ENCODE measurements around the gene IL17RB.

IL17RB gene

GRCh38 chr3:53837331-53837730, 9.0 kb upstream of the IL17RB start:
- H3K4ac ChIP-seq (ENCODE audit: low read length), result no peak overlapping the region
- H3K36me3 ChIP-seq (replicated peaks in 1 of 2; ENCODE audit: control insufficient read depth in 2 of 2, insufficient read depth in 2 of 2, low read length in 2 of 2), result peaks cover 2 to 6% of the 10 kb centered on the region in 2 donors
- no peaks in the 10 kb centered on the region for H3K27me3 ChIP-seq (ENCODE audit: control insufficient read depth in 3 of 3, insufficient read depth in 3 of 3, low read depth in 1 of 3, low read length in 3 of 3)
- no peaks in the 10 kb centered on the region for H3K9me3 ChIP-seq (replicated peaks in 1 of 2; ENCODE audit: control insufficient read depth in 2 of 2, insufficient read depth in 1 of 2, low read depth in 1 of 2, low read length in 2 of 2)
- H3K4me2 ChIP-seq (ENCODE audit: insufficient read depth, low read length, poor library complexity, severe bottlenecking), result no peak overlapping the region
- no peak overlapping the region for H2BK15ac ChIP-seq (ENCODE audit: low read length)
- no peak overlapping the region for H2BK5ac ChIP-seq (ENCODE audit: low read length)
- H3K14ac ChIP-seq (ENCODE audit: low read length), result no peak overlapping the region
- H3K9ac ChIP-seq (ENCODE audit: low read depth, low read length, poor library complexity), result no peak overlapping the region
- H3K79me1 ChIP-seq (ENCODE audit: low read depth, low read length), result no peaks in the 10 kb centered on the region
- no peak overlapping the region for H2AK5ac ChIP-seq (ENCODE audit: low read depth, low read length)
- WGBS, 2 donors (ENCODE audit: extremely low coverage in 2 of 2, insufficient read length in 2 of 2, insufficient replicate concordance in 1 of 2), result no CpG with 5 or more reads among the region's 10 CpGs
- no peak overlapping the region for H2AFZ ChIP-seq (ENCODE audit: low read length)
- H4K8ac ChIP-seq (ENCODE audit: low read depth, low read length), result no peak overlapping the region
- H3K23ac ChIP-seq (ENCODE audit: low read depth, low read length, poor library complexity), result no peak overlapping the region
- no peak overlapping the region for H3K18ac ChIP-seq (ENCODE audit: low read length)
- no peak for DNase-seq (ENCODE audit: low spot score)
- no peak overlapping the region for H4K91ac ChIP-seq (ENCODE audit: low read depth, low read length, poor library complexity)
- H3K27ac ChIP-seq (replicated peaks; ENCODE audit: low read length), result no peak overlapping the region
- no peak overlapping the region for H2BK120ac ChIP-seq (ENCODE audit: low read depth, low read length)
- no peak overlapping the region for H2BK12ac ChIP-seq (ENCODE audit: low read length)
- no peak overlapping the region for H3K4me3 ChIP-seq (ENCODE audit: low read length in 2 of 2)
- H3K4me1 ChIP-seq (ENCODE audit: control insufficient read depth in 2 of 2, insufficient read depth in 1 of 2, low read depth in 1 of 2, low read length in 2 of 2), result no peaks in the 10 kb centered on the region

GRCh38 chr3:53841296-53841695, 5.1 kb upstream of the IL17RB start:
- Histone ChIP-seq H2BK5ac (ENCODE audit: low read length) (no peak overlapping the region), H4K91ac (ENCODE audit: low read depth, low read length, poor library complexity) (no peak overlapping the region), H2BK12ac (ENCODE audit: low read length) (no peak overlapping the region), H3K4ac (ENCODE audit: low read length) (no peak overlapping the region), H3K4me2 (ENCODE audit: insufficient read depth, low read length, poor library complexity, severe bottlenecking) (no peak overlapping the region), H3K4me1 (ENCODE audit: control insufficient read depth in 2 of 2, insufficient read depth in 1 of 2, low read depth in 1 of 2, low read length in 2 of 2) (peaks cover 0 to 14% of the 10 kb centered on the region in 2 donors), H2AFZ (ENCODE audit: low read length) (no peak overlapping the region), H3K23ac (ENCODE audit: low read depth, low read length, poor library complexity) (no peak overlapping the region), H3K14ac (ENCODE audit: low read length) (no peak overlapping the region), H3K9ac (ENCODE audit: low read depth, low read length, poor library complexity) (no peak overlapping the region), H2BK15ac (ENCODE audit: low read length) (no peak overlapping the region), H3K4me3 (ENCODE audit: low read length in 2 of 2) (no peak overlapping the region), H2BK120ac (ENCODE audit: low read depth, low read length) (no peak overlapping the region), H3K9me3 (replicated peaks in 1 of 2; ENCODE audit: control insufficient read depth in 2 of 2, insufficient read depth in 1 of 2, low read depth in 1 of 2, low read length in 2 of 2) (no peaks in the 10 kb centered on the region), H4K8ac (ENCODE audit: low read depth, low read length) (no peak overlapping the region), H2AK5ac (ENCODE audit: low read depth, low read length) (no peak overlapping the region), H3K18ac (ENCODE audit: low read length) (no peak overlapping the region), H3K27ac (replicated peaks; ENCODE audit: low read length) (no peak overlapping the region), H3K36me3 (replicated peaks in 1 of 2; ENCODE audit: control insufficient read depth in 2 of 2, insufficient read depth in 2 of 2, low read length in 2 of 2) (peaks cover 2 to 6% of the 10 kb centered on the region in 2 donors), H3K79me1 (ENCODE audit: low read depth, low read length) (no peaks in the 10 kb centered on the region), H3K27me3 (ENCODE audit: control insufficient read depth in 3 of 3, insufficient read depth in 3 of 3, low read depth in 1 of 3, low read length in 3 of 3) (no peaks in the 10 kb centered on the region)
- DNase-seq (ENCODE audit: low spot score), result no peak
- WGBS, 2 donors (ENCODE audit: extremely low coverage in 2 of 2, insufficient read length in 2 of 2, insufficient replicate concordance in 1 of 2), result no CpG with 5 or more reads among the region's 5 CpGs

- Histone ChIP-seq H3K9me3 (replicated peaks in 1 of 2; ENCODE audit: control insufficient read depth in 2 of 2, insufficient read depth in 1 of 2, low read depth in 1 of 2, low read length in 2 of 2) (peaks cover 2 to 5% of the 10 kb centered on the region in 2 donors), H2BK5ac (ENCODE audit: low read length) (no peak overlapping the region), H2BK12ac (ENCODE audit: low read length) (no peak overlapping the region), H3K4me3 (ENCODE audit: low read length in 2 of 2) (no peak overlapping the region), H4K91ac (ENCODE audit: low read depth, low read length, poor library complexity) (no peak overlapping the region), H3K79me1 (ENCODE audit: low read depth, low read length) (no peaks in the 10 kb centered on the region), H2BK120ac (ENCODE audit: low read depth, low read length) (no peak overlapping the region), H3K4me2 (ENCODE audit: insufficient read depth, low read length, poor library complexity, severe bottlenecking) (no peak overlapping the region), H3K23ac (ENCODE audit: low read depth, low read length, poor library complexity) (no peak overlapping the region), H3K4me1 (ENCODE audit: control insufficient read depth in 2 of 2, insufficient read depth in 1 of 2, low read depth in 1 of 2, low read length in 2 of 2) (peaks cover 4 to 18% of the 10 kb centered on the region in 2 donors), H3K18ac (ENCODE audit: low read length) (peak overlapping the region; percentile 15), H3K9ac (ENCODE audit: low read depth, low read length, poor library complexity) (no peak overlapping the region), H3K27me3 (ENCODE audit: control insufficient read depth in 3 of 3, insufficient read depth in 3 of 3, low read depth in 1 of 3, low read length in 3 of 3) (peaks cover 0 to 9% (median 7%) of the 10 kb centered on the region in 3 experiments), H3K14ac (ENCODE audit: low read length) (peak overlapping the region; percentile 25), H3K27ac (replicated peaks; ENCODE audit: low read length) (no peak overlapping the region), H2BK15ac (ENCODE audit: low read length) (no peak overlapping the region), H2AFZ (ENCODE audit: low read length) (no peak overlapping the region), H4K8ac (ENCODE audit: low read depth, low read length) (no peak overlapping the region), H3K4ac (ENCODE audit: low read length) (no peak overlapping the region), H2AK5ac (ENCODE audit: low read depth, low read length) (peak overlapping the region; percentile 53), H3K36me3 (replicated peaks in 1 of 2; ENCODE audit: control insufficient read depth in 2 of 2, insufficient read depth in 2 of 2, low read length in 2 of 2) (peaks cover 0 to 6% of the 10 kb centered on the region in 2 donors)
- no peak for DNase-seq (ENCODE audit: low spot score)
- WGBS, 2 donors (ENCODE audit: extremely low coverage in 2 of 2, insufficient read length in 2 of 2, insufficient replicate concordance in 1 of 2), result no CpG with 5 or more reads among the region's 12 CpGs
These were observed 3.8 kb upstream of the IL17RB start for GRCh38 chr3:53842436-53843194.

GRCh38 chr3:53843195-53844177, 2.9 kb upstream of the IL17RB start:
- Histone ChIP-seq H3K9me3 (replicated peaks in 1 of 2; ENCODE audit: control insufficient read depth in 2 of 2, insufficient read depth in 1 of 2, low read depth in 1 of 2, low read length in 2 of 2) (peaks cover 2 to 5% of the 10 kb centered on the region in 2 donors), H4K91ac (ENCODE audit: low read depth, low read length, poor library complexity) (no peak overlapping the region), H3K4me1 (ENCODE audit: control insufficient read depth in 2 of 2, insufficient read depth in 1 of 2, low read depth in 1 of 2, low read length in 2 of 2) (peaks cover 4 to 18% of the 10 kb centered on the region in 2 donors), H2BK120ac (ENCODE audit: low read depth, low read length) (no peak overlapping the region), H3K4me2 (ENCODE audit: insufficient read depth, low read length, poor library complexity, severe bottlenecking) (no peak overlapping the region), H3K4me3 (ENCODE audit: low read length in 2 of 2) (no peak overlapping the region), H3K4ac (ENCODE audit: low read length) (no peak overlapping the region), H3K14ac (ENCODE audit: low read length) (no peak overlapping the region), H3K23ac (ENCODE audit: low read depth, low read length, poor library complexity) (no peak overlapping the region), H2AK5ac (ENCODE audit: low read depth, low read length) (peak overlapping the region; percentile 48), H4K8ac (ENCODE audit: low read depth, low read length) (no peak overlapping the region), H3K79me1 (ENCODE audit: low read depth, low read length) (no peaks in the 10 kb centered on the region), H3K27ac (replicated peaks; ENCODE audit: low read length) (no peak overlapping the region), H3K18ac (ENCODE audit: low read length) (peak overlapping the region; percentile 55), H2BK5ac (ENCODE audit: low read length) (peak overlapping the region; percentile 43), H2BK12ac (ENCODE audit: low read length) (peak overlapping the region; percentile 25), H2AFZ (ENCODE audit: low read length) (no peak overlapping the region), H3K27me3 (ENCODE audit: control insufficient read depth in 3 of 3, insufficient read depth in 3 of 3, low read depth in 1 of 3, low read length in 3 of 3) (peaks cover 0 to 9% (median 7%) of the 10 kb centered on the region in 3 experiments), H3K9ac (ENCODE audit: low read depth, low read length, poor library complexity) (peak overlapping the region; percentile 10), H3K36me3 (replicated peaks in 1 of 2; ENCODE audit: control insufficient read depth in 2 of 2, insufficient read depth in 2 of 2, low read length in 2 of 2) (peaks cover 0 to 3% of the 10 kb centered on the region in 2 donors), H2BK15ac (ENCODE audit: low read length) (no peak overlapping the region)
- WGBS, 2 donors (ENCODE audit: extremely low coverage in 2 of 2, insufficient read length in 2 of 2, insufficient replicate concordance in 1 of 2), result no CpG with 5 or more reads among the region's 10 CpGs
- no peak for DNase-seq (ENCODE audit: low spot score)
